ENCODE measurements around the gene UNC13D. TPM values are rescaled to one million over a fixed set of nuclear protein-coding genes. Genes with fewer than 3 reads are reported as not detected.
"Not testable (repeated sequence)": the region's sequence is repeated elsewhere in the genome, so short reads cannot be mapped to it uniquely, and the experiment has no call there.

UNC13D gene
- total and polyA plus RNA-seq, 2 experiments from 2014 or later: 10.8 to 14.8 TPM

DNA sequence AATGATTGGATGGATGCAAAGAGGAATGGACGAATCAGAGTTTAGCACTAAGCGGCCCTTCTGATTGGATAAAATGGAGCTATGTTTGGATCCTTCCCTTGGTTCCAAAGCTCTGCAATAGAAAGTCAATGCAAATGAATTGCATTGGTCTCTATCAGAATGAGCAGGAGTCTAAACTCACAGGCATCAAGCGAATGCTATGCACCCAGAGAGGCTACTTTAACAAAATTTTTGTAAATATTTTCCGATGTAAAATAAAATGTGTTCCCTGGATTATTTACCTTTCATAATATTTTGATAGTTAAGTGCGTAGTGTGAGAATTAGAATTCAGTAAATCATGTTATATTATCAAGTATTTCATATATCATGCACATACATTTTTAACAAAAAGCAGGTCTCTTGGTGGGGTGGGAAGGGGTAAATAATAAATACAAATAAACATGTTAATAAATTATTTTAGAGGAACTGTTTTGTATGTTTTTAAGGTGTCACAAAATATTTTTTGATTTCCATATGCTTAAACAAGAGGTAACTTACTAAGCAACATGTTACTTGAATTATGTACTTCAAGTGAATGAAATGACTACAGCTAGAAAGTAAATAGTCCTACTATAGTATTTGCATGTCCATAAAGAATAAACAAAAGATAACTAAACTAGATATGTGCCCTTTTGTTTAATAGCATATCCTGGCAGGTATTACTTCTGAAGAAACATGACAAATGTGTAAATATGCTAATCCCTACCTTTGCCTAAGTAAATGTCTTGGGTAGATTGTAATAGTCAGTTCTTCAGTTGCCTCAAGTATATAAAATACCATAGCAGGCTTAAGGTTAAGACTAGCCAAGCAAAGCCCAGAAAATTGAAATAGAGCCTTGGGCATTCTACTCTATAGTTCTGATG lies 64.0 kb downstream of the UNC13D start:
- Histone ChIP-seq H3K9me3 (ENCODE audit: low read depth) (no peaks in the 10 kb centered on the region), H3K27me3 (no peaks in the 10 kb centered on the region), H3K36me3 (peaks cover 27% of the 10 kb centered on the region), H3K27ac (no peak overlapping the region), H3K4me1 (ENCODE audit: low read depth) (peaks cover 26% of the 10 kb centered on the region), H3K4me3 (no peak overlapping the region)
- no peak for DNase-seq (ENCODE audit: low read depth in 1 of 2, low spot score in 1 of 2)
- TF ChIP-seq, protein P1, sequence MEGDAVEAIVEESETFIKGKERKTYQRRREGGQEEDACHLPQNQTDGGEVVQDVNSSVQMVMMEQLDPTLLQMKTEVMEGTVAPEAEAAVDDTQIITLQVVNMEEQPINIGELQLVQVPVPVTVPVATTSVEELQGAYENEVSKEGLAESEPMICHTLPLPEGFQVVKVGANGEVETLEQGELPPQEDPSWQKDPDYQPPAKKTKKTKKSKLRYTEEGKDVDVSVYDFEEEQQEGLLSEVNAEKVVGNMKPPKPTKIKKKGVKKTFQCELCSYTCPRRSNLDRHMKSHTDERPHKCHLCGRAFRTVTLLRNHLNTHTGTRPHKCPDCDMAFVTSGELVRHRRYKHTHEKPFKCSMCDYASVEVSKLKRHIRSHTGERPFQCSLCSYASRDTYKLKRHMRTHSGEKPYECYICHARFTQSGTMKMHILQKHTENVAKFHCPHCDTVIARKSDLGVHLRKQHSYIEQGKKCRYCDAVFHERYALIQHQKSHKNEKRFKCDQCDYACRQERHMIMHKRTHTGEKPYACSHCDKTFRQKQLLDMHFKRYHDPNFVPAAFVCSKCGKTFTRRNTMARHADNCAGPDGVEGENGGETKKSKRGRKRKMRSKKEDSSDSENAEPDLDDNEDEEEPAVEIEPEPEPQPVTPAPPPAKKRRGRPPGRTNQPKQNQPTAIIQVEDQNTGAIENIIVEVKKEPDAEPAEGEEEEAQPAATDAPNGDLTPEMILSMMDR (IDR thresholded peaks at IDR 0.05; ENCODE audit: low read depth, low read length): no peak

DNA sequence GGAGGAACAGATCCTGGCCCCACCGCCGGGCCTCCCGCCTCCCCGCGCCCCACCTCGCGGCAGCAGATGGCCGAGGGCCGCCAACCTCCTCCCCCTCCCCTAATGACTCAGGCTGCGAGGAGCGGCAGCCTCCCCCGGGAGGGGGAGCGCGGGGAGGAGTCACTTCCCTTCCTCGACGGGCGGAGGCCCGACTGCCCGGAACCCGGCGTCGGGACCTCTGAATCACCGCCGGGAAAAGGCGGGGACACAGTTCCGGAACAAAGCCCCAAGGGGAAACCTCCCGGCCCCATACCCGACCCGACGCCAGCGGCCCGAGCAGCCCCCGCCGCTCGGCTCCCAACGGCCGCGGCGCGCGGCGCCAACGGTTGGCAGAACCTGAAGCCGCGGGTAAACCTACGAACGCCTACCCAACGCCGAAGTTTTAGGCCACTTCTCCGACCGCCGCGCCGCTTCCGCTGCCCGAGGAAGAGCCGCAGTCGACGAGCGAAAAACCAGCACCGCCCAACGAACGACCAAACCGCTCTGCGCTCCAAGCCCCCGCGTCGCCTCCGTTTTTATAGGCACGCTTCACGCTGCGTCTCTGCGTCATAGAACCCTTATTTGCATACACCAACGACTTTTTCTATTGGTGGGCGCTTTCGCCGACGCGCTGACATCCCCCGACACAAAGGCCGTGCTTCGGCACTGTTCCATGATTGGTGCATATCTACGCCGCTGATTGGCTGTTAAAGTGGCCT lies 64.8 kb downstream of the UNC13D start:
- DNase-seq (ENCODE audit: low read depth in 1 of 2, low spot score in 1 of 2): peak; percentile 98 to 100
- Histone ChIP-seq H3K9me3 (ENCODE audit: low read depth) (no peaks in the 10 kb centered on the region), H3K4me3 (peak overlapping the region; percentile 98), H3K27ac (peak overlapping the region; percentile 97), H3K4me1 (ENCODE audit: low read depth) (peaks cover 26% of the 10 kb centered on the region), H3K27me3 (no peaks in the 10 kb centered on the region), H3K36me3 (peaks cover 27% of the 10 kb centered on the region)
- TF ChIP-seq, protein P1 (IDR thresholded peaks at IDR 0.05; ENCODE audit: low read depth, low read length): no peak

DNA sequence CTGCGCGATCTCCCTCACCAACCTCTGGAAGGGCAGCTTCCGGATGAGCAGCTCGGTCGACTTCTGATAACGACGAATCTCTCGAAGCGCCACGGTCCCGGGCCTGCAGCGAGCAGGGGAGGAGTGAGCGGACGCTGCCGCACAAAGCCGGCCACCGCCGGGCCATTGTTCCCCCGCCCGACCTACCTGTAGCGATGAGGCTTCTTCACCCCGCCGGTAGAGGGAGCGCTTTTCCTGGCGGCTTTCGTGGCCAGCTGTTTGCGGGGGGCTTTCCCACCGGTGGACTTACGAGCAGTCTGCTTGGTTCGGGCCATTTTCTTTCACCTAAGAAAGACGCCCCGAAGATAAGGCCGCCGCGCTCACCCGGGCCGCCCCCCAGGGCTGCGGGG lies 65.3 kb downstream of the UNC13D start:
- Histone ChIP-seq H3K27me3 (no peaks in the 10 kb centered on the region), H3K36me3 (peaks cover 27% of the 10 kb centered on the region), H3K27ac (peak overlapping the region; percentile 97), H3K4me1 (ENCODE audit: low read depth) (peaks cover 22% of the 10 kb centered on the region), H3K4me3 (peak overlapping the region; percentile 98), H3K9me3 (ENCODE audit: low read depth) (no peaks in the 10 kb centered on the region)
- TF ChIP-seq, protein P1 (IDR thresholded peaks at IDR 0.05; ENCODE audit: low read depth, low read length): peak; percentile 54
- DNase-seq (ENCODE audit: low read depth in 1 of 2, low spot score in 1 of 2): peak in 1 of 2 donors; percentile 34

DNA sequence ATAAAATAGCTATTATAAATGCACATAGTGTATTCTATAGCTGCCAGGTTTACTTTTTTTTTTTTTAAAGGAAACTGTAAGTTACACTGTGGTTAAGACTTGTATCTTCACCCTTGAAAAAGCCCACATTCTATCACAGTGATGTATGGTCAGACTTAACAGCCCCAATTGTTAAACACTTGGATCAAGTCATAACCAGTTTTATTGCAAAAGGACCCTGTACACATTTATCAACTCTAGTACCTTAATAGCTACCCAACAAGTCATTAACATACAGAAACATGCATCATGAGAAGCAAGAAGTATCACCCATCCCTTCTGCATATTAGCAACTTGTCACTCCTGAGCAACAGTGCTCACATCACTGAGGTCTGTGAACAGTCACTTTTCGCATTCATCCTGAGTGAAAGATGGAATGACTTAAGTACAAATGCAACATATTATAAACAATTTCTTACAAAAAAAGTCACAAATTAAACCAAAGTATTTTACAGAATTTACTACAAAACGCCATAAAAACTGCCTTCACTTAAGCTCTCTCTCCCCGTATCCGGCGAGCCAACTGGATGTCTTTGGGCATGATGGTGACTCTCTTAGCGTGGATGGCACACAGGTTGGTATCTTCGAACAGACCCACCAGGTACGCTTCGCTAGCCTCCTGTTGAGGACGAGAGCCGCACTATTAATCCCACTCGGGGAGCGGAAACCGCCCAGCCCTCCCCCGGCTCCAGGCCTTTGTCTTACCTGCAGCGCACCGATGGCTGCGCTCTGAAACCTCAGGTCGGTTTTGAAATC lies 65.9 kb downstream of the UNC13D start:
- H3K9me3 ChIP-seq (ENCODE audit: low read depth); H3K27me3 ChIP-seq: not testable (repeated sequence)
- Histone ChIP-seq H3K27ac (peak overlapping the region; percentile 97), H3K4me3 (peak overlapping the region; percentile 98), H3K36me3 (peaks cover 27% of the 10 kb centered on the region), H3K4me1 (ENCODE audit: low read depth) (peaks cover 16% of the 10 kb centered on the region)
- DNase-seq (ENCODE audit: low read depth in 1 of 2, low spot score in 1 of 2): peak in 1 of 2 donors; percentile 21

DNA sequence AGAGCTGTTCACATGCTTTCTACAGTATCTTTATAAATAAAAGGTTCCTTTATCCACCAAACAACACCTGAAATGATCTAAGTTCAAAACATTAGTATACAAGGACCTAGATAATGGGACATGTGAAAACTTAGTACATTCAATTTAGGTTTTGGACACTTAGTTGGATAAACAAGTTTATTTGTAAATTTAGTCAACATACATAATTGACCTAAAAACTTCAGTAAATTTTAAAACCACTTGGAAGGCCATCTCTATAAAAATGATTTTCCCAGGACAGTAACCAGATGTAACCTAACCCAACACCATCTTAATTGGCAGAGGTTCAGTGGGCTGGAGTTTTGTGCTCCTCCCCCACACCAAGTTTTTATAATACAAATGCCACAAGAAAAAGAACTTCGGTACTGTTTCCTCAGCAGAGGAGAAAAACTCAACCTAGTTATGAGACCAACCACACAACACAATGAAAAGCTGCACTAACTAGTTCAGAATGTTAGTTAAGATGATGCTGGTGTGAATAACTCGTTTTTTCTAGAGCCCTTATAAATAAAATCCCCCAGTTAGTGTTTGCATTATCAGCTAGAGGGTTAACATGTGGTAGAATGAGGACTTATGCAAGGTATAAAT lies 66.8 kb downstream of the UNC13D start:
- TF ChIP-seq, protein P1 (IDR thresholded peaks at IDR 0.05; ENCODE audit: low read depth, low read length): no peak
- H3K27me3 ChIP-seq: no peaks in the 10 kb centered on the region
- no peaks in the 10 kb centered on the region for H3K9me3 ChIP-seq (ENCODE audit: low read depth)
- DNase-seq (ENCODE audit: low read depth in 1 of 2, low spot score in 1 of 2): peak in 1 of 2 donors; percentile 51
- H3K4me1 ChIP-seq (ENCODE audit: low read depth): peaks cover 13% of the 10 kb centered on the region
- H3K4me3 ChIP-seq: peak overlapping the region; percentile 98
- peaks cover 27% of the 10 kb centered on the region for H3K36me3 ChIP-seq
- H3K27ac ChIP-seq: peak overlapping the region; percentile 36

Other genes starting within 250 kb of the UNC13D start
- gene SMIM5, start 211.0 kb downstream of the UNC13D start, total RNA-seq: 0.11 and 0.89 TPM in 2 replicates
- gene SMIM5, start 211.0 kb downstream of the UNC13D start, polyA plus RNA-seq: 0.42 and 0.60 TPM in 2 replicates
- gene RECQL5, start 177.2 kb downstream of the UNC13D start, total RNA-seq: 21.0 and 43.1 TPM in 2 replicates
- gene RECQL5, start 177.2 kb downstream of the UNC13D start, polyA plus RNA-seq: 28.6 and 47.4 TPM in 2 replicates
- 40.1 and 50.8 TPM in 2 replicates for gene SAP30BP, start 177.1 kb downstream of the UNC13D start, total RNA-seq
- 106 and 134 TPM in 2 replicates for gene SAP30BP, start 177.1 kb downstream of the UNC13D start, polyA plus RNA-seq
- gene ITGB4, start 122.9 kb downstream of the UNC13D start, total RNA-seq: 0.09 and 0.21 TPM in 2 replicates
- gene ITGB4, start 122.9 kb downstream of the UNC13D start, polyA plus RNA-seq: 0.40 and 1.6 TPM in 2 replicates
- gene GALK1, start 79.2 kb downstream of the UNC13D start, total RNA-seq: 35.1 and 54.0 TPM in 2 replicates
- 42.4 and 74.4 TPM in 2 replicates for gene GALK1, start 79.2 kb downstream of the UNC13D start, polyA plus RNA-seq
- gene UNK, start 59.6 kb downstream of the UNC13D start, total RNA-seq: 34.2 and 37.8 TPM in 2 replicates
- gene UNK, start 59.6 kb downstream of the UNC13D start, polyA plus RNA-seq: 20.5 and 35.9 TPM in 2 replicates
- gene WBP2, start 10.9 kb upstream of the UNC13D start, total RNA-seq: 61.3 and 75.6 TPM in 2 replicates
- gene WBP2, start 10.9 kb upstream of the UNC13D start, polyA plus RNA-seq: 160 and 161 TPM in 2 replicates
- gene TRIM47, start 34.2 kb upstream of the UNC13D start, total RNA-seq: 1.3 and 4.6 TPM in 2 replicates
- gene TRIM47, start 34.2 kb upstream of the UNC13D start, polyA plus RNA-seq: 2.2 and 2.9 TPM in 2 replicates
- gene TRIM65, start 52.5 kb upstream of the UNC13D start, total RNA-seq: 20.2 and 31.5 TPM in 2 replicates
- gene TRIM65, start 52.5 kb upstream of the UNC13D start, polyA plus RNA-seq: 14.6 and 16.8 TPM in 2 replicates
- 63.9 and 68.0 TPM in 2 replicates for gene MRPL38, start 60.5 kb upstream of the UNC13D start, total RNA-seq
- gene MRPL38, start 60.5 kb upstream of the UNC13D start, polyA plus RNA-seq: 222 and 227 TPM in 2 replicates
- 13.8 and 15.9 TPM in 2 replicates for gene FBF1, start 96.6 kb upstream of the UNC13D start, total RNA-seq
- gene FBF1, start 96.6 kb upstream of the UNC13D start, polyA plus RNA-seq: 8.2 and 11.8 TPM in 2 replicates
- 27.7 and 43.0 TPM in 2 replicates for gene ACOX1, start 134.8 kb upstream of the UNC13D start, total RNA-seq
- gene ACOX1, start 134.8 kb upstream of the UNC13D start, polyA plus RNA-seq: 15.5 and 21.3 TPM in 2 replicates
- 23.8 and 27.4 TPM in 2 replicates for gene TEN1, start 134.8 kb upstream of the UNC13D start, total RNA-seq
- gene TEN1, start 134.8 kb upstream of the UNC13D start, polyA plus RNA-seq: 15.6 and 26.9 TPM in 2 replicates
- 13.4 and 14.3 TPM in 2 replicates for gene CDK3, start 156.5 kb upstream of the UNC13D start, total RNA-seq
- gene CDK3, start 156.5 kb upstream of the UNC13D start, polyA plus RNA-seq: 12.2 and 18.5 TPM in 2 replicates
- gene EVPL, start 182.9 kb upstream of the UNC13D start, total RNA-seq: 0.09 TPM in 1 of 2 replicates, not detected in the other
- 1.0 TPM in 1 of 2 replicates, not detected in the other for gene EVPL, start 182.9 kb upstream of the UNC13D start, polyA plus RNA-seq
- 33.4 and 55.4 TPM in 2 replicates for gene SRP68, start 228.1 kb upstream of the UNC13D start, total RNA-seq
- gene SRP68, start 228.1 kb upstream of the UNC13D start, polyA plus RNA-seq: 103 and 123 TPM in 2 replicates
- gene GALR2, start 230.4 kb upstream of the UNC13D start, total RNA-seq: 0.32 TPM in 1 of 2 replicates, not detected in the other
- 0.55 TPM in 1 of 2 replicates, not detected in the other for gene GALR2, start 230.4 kb upstream of the UNC13D start, polyA plus RNA-seq
- not detected in 2 replicates for gene ZACN, start 234.8 kb upstream of the UNC13D start, total RNA-seq
- 5.8 and 33.8 TPM in 2 replicates for gene ZACN, start 234.8 kb upstream of the UNC13D start, polyA plus RNA-seq

Measured in cardiac muscle cell (in vitro differentiated cells and primary cell).